Skeletal muscle satellite cell (primary cell): ENCODE data around the gene CDC7.

Experiments
- H3K27me3 ChIP-seq: 2 replicates; pipeline ENCODE4 v1.7.0; 2013; ENCODE audit warnings: low read length; ENCODE audit not compliant: control insufficient read depth, insufficient read depth
- H3K36me3 ChIP-seq: 2 replicates; pipeline ENCODE4 v1.7.0; 2013; ENCODE audit warnings: mild to moderate bottlenecking, control low read depth, low read length; ENCODE audit not compliant: insufficient read depth
- H3K4me1 ChIP-seq: 2 replicates; pipeline ENCODE4 v1.7.0; 2013; ENCODE audit warnings: low read length; ENCODE audit not compliant: control insufficient read depth, insufficient read depth
- H3K4me2 ChIP-seq: 2 replicates; pipeline ENCODE4 v1.7.0; 2013; ENCODE audit warnings: mild to moderate bottlenecking, low read length
- H3K4me3 ChIP-seq: 2 replicates; pipeline ENCODE4 v1.7.0; 2013; ENCODE audit warnings: low read length
- H3K9ac ChIP-seq: 2 replicates; pipeline ENCODE4 v1.7.0; 2013; ENCODE audit warnings: mild to moderate bottlenecking, low read depth, low read length, moderate library complexity
- H3K9me3 ChIP-seq: replicated peaks from 2 replicates; pipeline ENCODE4 v1.7.0; 2013; ENCODE audit warnings: mild to moderate bottlenecking, control low read depth, low read length

CDC7 gene

DNA sequence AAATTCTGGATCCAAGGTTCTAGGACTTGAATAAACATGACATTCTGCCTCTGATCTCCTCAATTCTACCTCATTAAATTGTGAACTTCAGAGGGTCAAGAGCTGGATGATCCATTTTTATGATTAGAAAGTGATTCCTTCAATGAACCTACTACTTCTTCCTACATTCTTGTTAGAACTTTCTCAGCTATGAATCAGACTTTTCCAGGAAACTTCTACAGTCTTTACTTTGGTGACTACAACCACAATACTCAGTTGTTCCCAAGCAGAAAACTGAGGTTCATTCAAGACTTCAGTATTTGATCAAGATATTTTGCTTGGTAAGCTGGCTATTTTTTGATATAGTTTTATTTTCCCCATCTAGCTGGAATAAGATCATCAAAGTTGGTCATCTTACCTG is 51.4 kb downstream of the CDC7 start:
- no peaks in the 10 kb centered on the region for H3K9me3 ChIP-seq
- no peak overlapping the region for H3K9ac ChIP-seq
- H3K36me3 ChIP-seq, result no peaks in the 10 kb centered on the region
- H3K4me3 ChIP-seq, result no peak overlapping the region
- H3K4me1 ChIP-seq, result peaks cover 30% of the 10 kb centered on the region
- no peak overlapping the region for H3K4me2 ChIP-seq
- peaks cover 3% of the 10 kb centered on the region for H3K27me3 ChIP-seq

GRCh38 chr1:91552596-91552995 is 51.9 kb downstream of the CDC7 start:
- Histone ChIP-seq H3K9me3 (no peaks in the 10 kb centered on the region), H3K4me1 (peaks cover 30% of the 10 kb centered on the region), H3K4me3 (no peak overlapping the region), H3K36me3 (no peaks in the 10 kb centered on the region), H3K9ac (no peak overlapping the region), H3K27me3 (peaks cover 3% of the 10 kb centered on the region), H3K4me2 (no peak overlapping the region)

- Histone ChIP-seq H3K4me1 (peaks cover 30% of the 10 kb centered on the region), H3K9me3 (no peaks in the 10 kb centered on the region), H3K27me3 (no peaks in the 10 kb centered on the region), H3K36me3 (no peaks in the 10 kb centered on the region), H3K4me3 (no peak overlapping the region), H3K9ac (no peak overlapping the region), H3K4me2 (no peak overlapping the region)
These were observed 52.5 kb downstream of the CDC7 start for GRCh38 chr1:91553177-91553591.

GRCh38 chr1:91555074-91555730 is 54.6 kb downstream of the CDC7 start:
- Histone ChIP-seq H3K4me3 (no peak overlapping the region), H3K4me2 (no peak overlapping the region), H3K36me3 (no peaks in the 10 kb centered on the region), H3K9me3 (no peaks in the 10 kb centered on the region), H3K9ac (no peak overlapping the region), H3K27me3 (no peaks in the 10 kb centered on the region), H3K4me1 (peaks cover 30% of the 10 kb centered on the region)

DNA sequence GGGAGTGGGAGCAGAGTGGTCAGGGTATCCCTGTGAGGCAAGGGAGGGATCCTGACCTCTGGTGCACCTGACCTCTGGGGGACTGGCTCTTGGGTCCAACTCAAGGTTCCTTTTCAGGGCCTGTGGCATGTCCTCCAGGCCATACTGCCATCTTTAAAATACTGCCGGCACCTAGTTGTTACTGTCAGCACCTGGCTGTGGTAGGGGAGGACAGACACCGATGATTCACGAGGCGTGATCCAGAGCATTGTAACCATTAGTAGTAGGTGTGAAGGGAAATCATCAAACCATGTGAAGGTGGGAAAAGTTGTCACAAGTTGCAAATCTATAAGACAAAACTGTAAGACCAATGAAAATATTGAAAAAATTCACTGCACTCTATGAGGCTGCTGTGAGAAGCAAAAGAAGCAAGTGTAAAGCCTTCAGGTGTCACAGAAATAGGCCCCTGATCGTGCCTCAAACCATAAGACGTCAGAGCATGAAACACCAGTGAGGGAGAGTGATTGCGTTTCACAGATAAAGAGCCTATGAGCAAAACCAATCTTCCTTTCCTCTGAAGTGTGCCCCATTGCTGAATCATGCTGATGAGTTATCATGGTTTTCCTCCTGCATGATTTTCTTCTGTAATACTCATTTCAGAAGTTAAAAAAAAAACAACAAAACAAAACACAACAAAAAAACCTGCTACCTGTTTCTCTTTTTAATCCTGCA is 55.3 kb downstream of the CDC7 start:
- H3K4me3 ChIP-seq, result no peak overlapping the region
- H3K27me3 ChIP-seq, result no peaks in the 10 kb centered on the region
- H3K4me1 ChIP-seq, result peaks cover 30% of the 10 kb centered on the region
- no peak overlapping the region for H3K9ac ChIP-seq
- H3K9me3 ChIP-seq, result no peaks in the 10 kb centered on the region
- no peaks in the 10 kb centered on the region for H3K36me3 ChIP-seq
- no peak overlapping the region for H3K4me2 ChIP-seq

DNA sequence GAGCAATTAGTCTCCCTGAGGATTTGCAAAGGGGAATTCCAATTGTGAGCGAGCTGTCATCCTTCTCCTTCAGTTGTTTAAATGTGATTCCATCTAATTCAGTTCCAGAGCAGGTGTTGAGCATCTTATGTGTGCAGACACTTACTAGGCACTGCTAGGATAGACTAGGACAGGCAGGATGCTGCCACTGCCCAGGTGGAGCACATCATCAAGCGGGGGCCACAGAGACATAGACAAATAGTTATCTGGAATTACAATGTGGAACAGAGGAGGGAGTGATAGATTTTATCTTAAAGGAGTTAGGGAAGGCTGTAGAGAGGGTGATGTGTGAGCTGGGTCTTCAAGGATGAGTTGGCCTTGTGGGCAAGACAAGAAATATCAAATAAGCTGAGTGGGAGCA is 55.9 kb downstream of the CDC7 start:
- Histone ChIP-seq H3K4me3 (no peak overlapping the region), H3K36me3 (no peaks in the 10 kb centered on the region), H3K27me3 (no peaks in the 10 kb centered on the region), H3K4me2 (no peak overlapping the region), H3K9ac (no peak overlapping the region), H3K9me3 (no peaks in the 10 kb centered on the region), H3K4me1 (peaks cover 30% of the 10 kb centered on the region)

DNA sequence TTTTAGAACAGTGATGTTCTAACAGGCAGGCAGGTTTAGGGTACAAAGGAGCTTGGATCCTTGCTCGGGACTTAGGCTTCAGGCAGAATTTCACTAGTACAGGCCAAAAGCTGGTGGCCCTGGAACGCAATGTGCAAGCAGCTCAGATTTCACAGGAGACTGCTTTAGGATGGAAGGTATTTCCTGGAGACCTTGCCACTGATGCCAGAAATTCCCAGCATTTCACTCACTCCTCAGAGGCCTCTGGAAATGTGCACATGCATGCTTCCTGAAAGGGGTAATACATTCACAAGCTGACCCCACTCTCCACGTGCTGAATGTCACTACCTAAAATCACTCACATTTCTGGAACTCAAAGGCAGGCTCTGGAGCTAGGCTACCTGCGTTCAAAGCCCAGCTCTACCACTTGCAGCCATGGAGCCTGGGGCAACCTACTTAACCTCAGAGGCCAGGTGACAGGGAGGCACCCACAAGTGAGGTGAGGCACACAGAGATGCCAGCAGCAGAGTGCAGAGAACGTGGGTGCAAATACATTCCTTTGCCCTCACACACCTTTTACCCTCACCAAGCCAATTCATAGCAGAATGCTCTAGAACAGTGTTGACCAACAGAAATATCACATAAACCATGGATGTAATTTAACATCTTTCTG is 56.5 kb downstream of the CDC7 start:
- H3K4me3 ChIP-seq, result no peak overlapping the region
- H3K9ac ChIP-seq, result no peak overlapping the region
- H3K9me3 ChIP-seq, result no peaks in the 10 kb centered on the region
- H3K36me3 ChIP-seq, result no peaks in the 10 kb centered on the region
- H3K4me2 ChIP-seq, result no peak overlapping the region
- peaks cover 30% of the 10 kb centered on the region for H3K4me1 ChIP-seq
- H3K27me3 ChIP-seq, result no peaks in the 10 kb centered on the region

GRCh38 chr1:91557826-91558225 is 57.2 kb downstream of the CDC7 start:
- Histone ChIP-seq H3K36me3 (no peaks in the 10 kb centered on the region), H3K4me2 (no peak overlapping the region), H3K4me3 (no peak overlapping the region), H3K9me3 (no peaks in the 10 kb centered on the region), H3K9ac (no peak overlapping the region), H3K4me1 (peaks cover 25% of the 10 kb centered on the region), H3K27me3 (no peaks in the 10 kb centered on the region)

DNA sequence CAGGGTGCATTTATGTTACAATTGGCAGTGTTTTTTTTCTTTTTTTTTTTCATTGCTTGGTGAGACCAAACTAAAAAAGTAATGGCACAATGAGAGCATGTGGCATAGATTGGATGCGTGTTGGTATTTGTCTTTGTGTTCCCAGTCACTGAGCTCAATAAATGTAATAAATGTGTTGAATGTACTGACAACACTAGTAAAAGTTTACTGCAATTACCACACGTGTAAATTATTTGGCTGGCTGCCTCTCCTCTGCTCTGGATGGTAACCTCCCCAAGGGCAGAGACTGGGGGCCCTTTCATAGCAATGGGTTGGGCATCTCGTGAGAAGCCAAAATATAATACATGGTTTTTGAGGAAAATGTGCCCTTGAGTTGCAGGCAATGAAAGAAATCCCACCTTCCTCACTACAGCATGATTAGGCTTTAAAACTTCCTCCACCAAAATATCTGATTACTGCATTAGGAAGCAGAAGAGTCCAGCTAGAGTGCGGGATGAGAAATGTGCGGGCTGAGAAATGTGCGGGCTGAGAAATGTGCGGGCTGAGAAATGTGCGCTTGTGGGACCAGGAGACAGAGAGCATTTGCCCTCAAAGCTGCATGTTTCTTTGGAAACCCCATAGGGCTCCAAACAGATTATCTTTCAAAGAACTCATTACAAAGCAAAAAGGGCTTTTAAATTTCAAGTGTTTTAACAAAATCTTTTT is 58.5 kb downstream of the CDC7 start:
- Histone ChIP-seq H3K27me3 (no peaks in the 10 kb centered on the region), H3K9ac (no peak overlapping the region), H3K4me1 (peaks cover 18% of the 10 kb centered on the region), H3K9me3 (no peaks in the 10 kb centered on the region), H3K36me3 (no peaks in the 10 kb centered on the region), H3K4me2 (no peak overlapping the region), H3K4me3 (no peak overlapping the region)

GRCh38 chr1:91559838-91560565 is 59.4 kb downstream of the CDC7 start:
- H3K4me1 ChIP-seq, result peaks cover 17% of the 10 kb centered on the region
- no peak overlapping the region for H3K4me3 ChIP-seq
- H3K27me3 ChIP-seq, result no peaks in the 10 kb centered on the region
- no peaks in the 10 kb centered on the region for H3K9me3 ChIP-seq
- H3K36me3 ChIP-seq, result no peaks in the 10 kb centered on the region
- H3K4me2 ChIP-seq, result no peak overlapping the region
- no peak overlapping the region for H3K9ac ChIP-seq
